Naive thymus-derived CD4-positive, alpha-beta T cell (primary cell): Measurements from ENCODE around the gene EIF4H. TPM values are rescaled to one million over a fixed set of nuclear protein-coding genes. Genes with fewer than 3 reads are reported as not detected.

ENCODE experiments used
- ATAC-seq: fragments of 150-1000 bp; cut with Tn5 transposase; 2 replicates; pipeline ENCODE4 v1.10.0; 2021; ENCODE audit warnings: mild to moderate bottlenecking, moderate library complexity
- CTCF ChIA-PET: fragments of 350-600 bp; sonication (Branson Sonifier 250); formaldehyde crosslinking; loops from one replicate; lab custom pipeline; 2021; ENCODE audit warnings: antibody characterized with exemption; lab: Charles Lee
- POLR2A ChIA-PET: fragments of 350-600 bp; sonication (Branson Sonifier 250); formaldehyde crosslinking; loops from one replicate; lab custom pipeline; 2021; ENCODE audit warnings: antibody characterized with exemption, inconsistent platforms; lab: Charles Lee
- DNase-seq, 9 donors: peaks; one replicate each; pipeline versions ENCODE4 v3.0.0 to v3.0.0-alpha.2; 2020 to 2022; ENCODE audit warnings: mixed read lengths in 1 of 9
- H3K27ac ChIP-seq: one replicate; pipeline ENCODE4 v1.7.0; 2013; ENCODE audit warnings: mild to moderate bottlenecking, low read depth, low read length, moderate library complexity
- H3K27me3 ChIP-seq, 2 donors: one replicate each; pipeline ENCODE4 v1.7.0; 2013; ENCODE audit warnings: low read length in 2 of 2, mild to moderate bottlenecking in 2 of 2, moderate library complexity in 2 of 2; ENCODE audit not compliant: control insufficient read depth in 2 of 2, insufficient read depth in 2 of 2
- H3K36me3 ChIP-seq, 3 experiments: 1 replicate in 2 of 3; 2 replicates in 1 of 3; pipeline ENCODE4 v1.7.0; 2013; ENCODE audit warnings: low read length in 3 of 3, mild to moderate bottlenecking in 3 of 3, moderate library complexity in 1 of 3; ENCODE audit not compliant: insufficient read depth in 3 of 3, control insufficient read depth in 2 of 3
- H3K4me1 ChIP-seq, 2 donors: one replicate each; pipeline ENCODE4 v1.7.0; 2013; ENCODE audit warnings: low read length in 2 of 2, mild to moderate bottlenecking in 2 of 2, moderate library complexity in 1 of 2; ENCODE audit not compliant: control insufficient read depth in 2 of 2, insufficient read depth in 2 of 2
- H3K4me3 ChIP-seq: 2 replicates; pipeline ENCODE4 v1.7.0; 2013; ENCODE audit warnings: mild to moderate bottlenecking, low read length
- H3K9me3 ChIP-seq, 3 experiments: 1 replicate in 2 of 3; 2 replicates in 1 of 3; pipeline ENCODE4 v1.7.0; 2013; ENCODE audit warnings: low read length in 3 of 3; ENCODE audit not compliant: control insufficient read depth in 2 of 3
- H3K27ac Mint-ChIP-seq, 9 donors: one replicate each; pipeline ENCODE4 v1.8.0; 2020 to 2022; ENCODE audit warnings: mixed read lengths in 9 of 9, mild to moderate bottlenecking in 8 of 9, moderate library complexity in 5 of 9, inconsistent platforms in 2 of 9
- H3K27me3 Mint-ChIP-seq, 5 donors: one replicate each; pipeline ENCODE4 v1.8.0; 2021 to 2022; ENCODE audit warnings: mixed read lengths in 5 of 5, mild to moderate bottlenecking in 1 of 5
- H3K36me3 Mint-ChIP-seq, 5 donors: one replicate each; pipeline ENCODE4 v1.8.0; 2020 to 2022; ENCODE audit warnings: mixed read lengths in 5 of 5, mild to moderate bottlenecking in 3 of 5, inconsistent platforms in 1 of 5
- H3K4me1 Mint-ChIP-seq, 7 donors: one replicate each; pipeline ENCODE4 v1.8.0; 2020 to 2022; ENCODE audit warnings: mixed read lengths in 7 of 7, mild to moderate bottlenecking in 3 of 7, inconsistent platforms in 1 of 7
- H3K4me3 Mint-ChIP-seq, 10 donors: one replicate each; pipeline ENCODE4 v1.8.0; 2020 to 2022; ENCODE audit warnings: mild to moderate bottlenecking in 10 of 10, mixed read lengths in 10 of 10, moderate library complexity in 6 of 10, inconsistent platforms in 2 of 10
- H3K9me3 Mint-ChIP-seq, 11 donors: one replicate each; pipeline ENCODE4 v1.8.0; 2020 to 2022; ENCODE audit warnings: mixed read lengths in 11 of 11, mild to moderate bottlenecking in 4 of 11, inconsistent platforms in 1 of 11, moderate library complexity in 1 of 11
- intact Hi-C, 2 donors: fragments of 100-400 bp; cut with micrococcal nuclease; formaldehyde crosslinking; loops; one replicate each; pipeline ENCODE4 v1.15.1; 2023
- microRNA-seq: library from miRNA; unstranded; fragments of <30 nt; microRNA quantifications from one replicate; pipeline ENCODE4 v1.2.0, GENCODE V29; 2022; ENCODE audit warnings: borderline microRNAs expressed
- polyA plus RNA-seq, 2 donors: library from polyadenylated mRNA; unstranded; fragments of 300-500 nt; fragmentation: Illumina TruSeq; gene quantifications; one replicate each; pipeline ENCODE4 v1.2.3, GENCODE V29; 2021
- total RNA-seq, 6 experiments: library from RNA in 5 of 6; stranded (reverse) in 5 of 6; gene quantifications; 1 replicate in 5 of 6; 2 replicates in 1 of 6; pipeline ENCODE4 v1.2.3 and lab custom pipeline; 2021 to 2026

The EIF4H gene
- total and polyA plus RNA-seq, 7 experiments from 2014 or later: 163 to 284 (median 246) TPM

GRCh38 chr7:74242122-74242443 lies 67.9 kb downstream of the EIF4H start:
- H3K4me3 Mint-ChIP-seq: no peak overlapping the region
- H3K4me3 ChIP-seq: no peak overlapping the region
- H3K9me3 ChIP-seq: no peaks in the 10 kb centered on the region
- H3K27me3 ChIP-seq: no peaks in the 10 kb centered on the region
- H3K27me3 Mint-ChIP-seq: no peaks in the 10 kb centered on the region
- H3K27ac Mint-ChIP-seq: no peak overlapping the region
- ChIA-PET CTCF (interaction anchor here (0.6 kb wide), 1 partner anchor 367 kb away, joined by 5 read pairs; no protein-coding TSS in a partner anchor), POLR2A (no interaction called here)
- DNase-seq: no peak
- H3K36me3 ChIP-seq: peaks cover 4 to 80% (median 14%) of the 10 kb centered on the region in 3 experiments
- intact Hi-C loops: no loop called here
- H3K27ac ChIP-seq: no peak overlapping the region
- H3K36me3 Mint-ChIP-seq: peaks cover 0 to 34% (median 20%) of the 10 kb centered on the region in 5 donors
- H3K4me1 ChIP-seq: no peaks in the 10 kb centered on the region
- H3K9me3 Mint-ChIP-seq: no peaks in the 10 kb centered on the region
- peaks cover 0 to 19% (median 0%) of the 10 kb centered on the region in 7 donors for H3K4me1 Mint-ChIP-seq
- no peak for ATAC-seq

DNA sequence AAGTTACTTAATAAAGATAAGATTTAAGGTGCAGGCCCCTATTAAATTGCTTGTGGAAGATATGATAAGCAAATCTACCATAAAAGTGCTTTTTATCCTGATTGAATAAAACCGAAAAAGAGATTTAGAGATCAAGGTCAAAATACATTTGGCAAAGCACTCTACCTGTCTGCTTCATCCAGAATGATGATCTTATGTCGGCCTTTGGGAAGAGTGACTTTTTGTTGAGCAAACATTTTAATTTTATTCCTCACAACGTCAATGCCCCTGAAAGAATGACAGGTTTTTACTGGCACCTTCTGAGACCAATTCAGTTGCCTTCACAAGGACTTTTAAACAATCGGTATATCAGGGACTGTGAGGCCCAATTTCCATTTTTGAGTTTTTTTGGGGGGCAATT lies 72.3 kb downstream of the EIF4H start:
- H3K4me3 ChIP-seq: no peak overlapping the region
- H3K4me1 ChIP-seq: no peaks in the 10 kb centered on the region
- Mint-ChIP-seq H3K36me3 (peaks cover 0 to 44% (median 16%) of the 10 kb centered on the region in 5 donors), H3K9me3 (no peaks in the 10 kb centered on the region), H3K4me3 (no peak overlapping the region), H3K27ac (no peak overlapping the region), H3K27me3 (no peaks in the 10 kb centered on the region), H3K4me1 (peaks cover 0 to 30% (median 7%) of the 10 kb centered on the region in 7 donors)
- DNase-seq: no peak
- intact Hi-C loops: no loop called here
- no peaks in the 10 kb centered on the region for H3K27me3 ChIP-seq
- POLR2A ChIA-PET: no interaction called here
- CTCF ChIA-PET: no interaction called here
- H3K27ac ChIP-seq: no peak overlapping the region
- H3K9me3 ChIP-seq: no peaks in the 10 kb centered on the region
- ATAC-seq: no peak
- peaks cover 0 to 79% (median 5%) of the 10 kb centered on the region in 3 experiments for H3K36me3 ChIP-seq

Small RNAs within 50 kb of the gene (microRNA-seq; reads per million reads assigned to microRNA genes)
- gene MIR590: 1,964 reads per million, percentile 88 among the genes with 10 or more reads in this experiment

Other genes starting within 250 kb of the EIF4H start
- gene ELN, start 146.2 kb upstream of the EIF4H start, total RNA-seq: under 1 TPM in 3 of 5 experiments, not detected in 2; 0.11 to 0.67 (median 0.66) TPM
- gene ELN, start 146.2 kb upstream of the EIF4H start, polyA plus RNA-seq: not detected
- gene LIMK1, start 90.6 kb upstream of the EIF4H start, total RNA-seq: 10 to 100 TPM; 11.0 to 19.7 (median 14.1) TPM
- 1 to 10 TPM; 2.2 to 2.9 TPM for gene LIMK1, start 90.6 kb upstream of the EIF4H start, polyA plus RNA-seq
- 10 to 100 TPM in 3 of 5 experiments, 1 to 10 TPM in 2; 2.6 to 67.0 (median 10.5) TPM for gene LAT2, start 35.6 kb downstream of the EIF4H start, total RNA-seq
- gene LAT2, start 35.6 kb downstream of the EIF4H start, polyA plus RNA-seq: 1 to 10 TPM in 1 of 2 donors, under 1 TPM in 1; 0.69 to 1.5 TPM
- 10 to 100 TPM; 12.0 to 51.7 (median 15.2) TPM for gene RFC2, start 80.0 kb downstream of the EIF4H start, total RNA-seq
- 10 to 100 TPM; 21.4 to 23.7 TPM for gene RFC2, start 80.0 kb downstream of the EIF4H start, polyA plus RNA-seq
- gene CLIP2, start 115.1 kb downstream of the EIF4H start, total RNA-seq: 10 to 100 TPM in 1 of 5 experiments, 1 to 10 TPM in 4; 1.1 to 11.4 (median 3.1) TPM
- gene CLIP2, start 115.1 kb downstream of the EIF4H start, polyA plus RNA-seq: under 1 TPM; 0.02 to 0.61 TPM